BJ (cell line): Measurements from ENCODE around the gene YKT6. TPM values are rescaled to one million over a fixed set of nuclear protein-coding genes. Genes with fewer than 3 reads are reported as not detected.
"Not testable (repeated sequence)": the region's sequence is repeated elsewhere in the genome, so short reads cannot be mapped to it uniquely, and the experiment has no call there.

Experiments used
- CTCF ChIA-PET: fragments of 350-600 bp; formaldehyde crosslinking; extraction: SDS; loops from one replicate; lab custom pipeline; 2021; ENCODE audit warnings: antibody characterized with exemption, inconsistent platforms; lab: Yijun Ruan, JAX
- POLR2A ChIA-PET: fragments of 300-600 bp; sonication (Branson Sonifier 250); formaldehyde crosslinking; extraction: SDS; loops from one replicate; lab custom pipeline; 2021; ENCODE audit warnings: antibody characterized with exemption; lab: Charles Lee
- DNase-seq: peaks from one replicate; pipeline ENCODE4 v3.0.0-alpha.2; 2011; ENCODE audit warnings: low read depth
- H3K27me3 ChIP-seq: 2 replicates; pipeline ENCODE4 v1.6.0; 2011; ENCODE audit warnings: low read length; ENCODE audit not compliant: control insufficient read depth, insufficient read depth
- H3K36me3 ChIP-seq: 2 replicates; pipeline ENCODE4 v1.5.1; 2011; ENCODE audit warnings: low read length; ENCODE audit not compliant: control insufficient read depth, insufficient read depth
- H3K4me3 ChIP-seq: 2 replicates; pipeline ENCODE4 v1.5.1; 2011; ENCODE audit warnings: low read depth, mild to moderate bottlenecking, control low read depth, low read length
- polyA plus RNA-seq: library from polyadenylated mRNA; depleted of rRNA; stranded (reverse); fragments of >200 nt; gene quantifications from 2 replicates; pipeline ENCODE4 v1.2.3, GENCODE V29; 2011
- TF ChIP-seq, protein P1 (sequence below): IDR thresholded peaks from 2 replicates; pipeline ENCODE4 v1.5.1; 2011; ENCODE audit warnings: low read depth, mild to moderate bottlenecking, control low read depth, inconsistent platforms, low read length, moderate library complexity; ENCODE audit not compliant: insufficient read depth

The YKT6 gene
- polyA plus RNA-seq, 1 experiment, result 160 TPM

DNA sequence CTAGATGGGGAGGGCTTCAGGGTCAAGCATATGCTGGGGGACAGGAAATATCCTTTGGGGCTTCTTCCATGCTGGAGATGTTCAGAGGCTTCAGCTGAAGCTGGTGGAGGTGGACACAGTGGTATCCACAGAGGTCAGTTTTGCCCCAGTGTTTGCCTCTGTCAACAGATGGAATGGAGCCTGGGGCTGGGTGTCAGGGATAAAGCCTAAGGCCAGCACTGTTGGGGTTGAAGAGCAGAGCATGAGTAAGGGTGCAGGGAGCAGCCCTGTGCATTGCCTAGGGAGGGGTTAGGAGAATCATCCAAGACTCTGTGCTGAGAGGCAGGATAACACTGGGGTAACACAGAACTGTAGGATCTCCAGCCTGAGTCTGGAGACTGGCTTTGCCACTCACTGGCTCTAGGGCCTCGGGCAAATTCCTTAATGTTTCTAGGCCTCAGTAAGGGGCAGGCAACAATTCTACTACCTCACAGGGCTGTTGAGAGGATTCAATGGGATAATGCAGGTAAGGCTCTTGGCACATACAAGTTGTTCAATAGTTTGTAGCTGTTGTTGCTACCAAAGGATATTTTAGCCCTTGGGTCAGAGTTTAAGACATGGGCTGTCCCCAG, 37.9 kb upstream of the YKT6 start:
- POLR2A ChIA-PET, result interaction anchor here (1.2 kb wide), 2 partner anchors 16 to 74 kb away, joined by 4 read pairs; no protein-coding TSS in a partner anchor
- Histone ChIP-seq H3K4me3 (no peak overlapping the region), H3K27me3 (0 out of 2 replicates have a peak, but pooled peaks cover 1% of the 10 kb centered on the region), H3K36me3 (no peaks in the 10 kb centered on the region)
- CTCF ChIA-PET, result interaction anchor here (1.1 to 2.5 kb wide), 4 partner anchors 15 to 38 kb away, joined by 3 to 11 read pairs (median 6); no protein-coding TSS in a partner anchor
- no peak for DNase-seq
- TF ChIP-seq, protein P1, sequence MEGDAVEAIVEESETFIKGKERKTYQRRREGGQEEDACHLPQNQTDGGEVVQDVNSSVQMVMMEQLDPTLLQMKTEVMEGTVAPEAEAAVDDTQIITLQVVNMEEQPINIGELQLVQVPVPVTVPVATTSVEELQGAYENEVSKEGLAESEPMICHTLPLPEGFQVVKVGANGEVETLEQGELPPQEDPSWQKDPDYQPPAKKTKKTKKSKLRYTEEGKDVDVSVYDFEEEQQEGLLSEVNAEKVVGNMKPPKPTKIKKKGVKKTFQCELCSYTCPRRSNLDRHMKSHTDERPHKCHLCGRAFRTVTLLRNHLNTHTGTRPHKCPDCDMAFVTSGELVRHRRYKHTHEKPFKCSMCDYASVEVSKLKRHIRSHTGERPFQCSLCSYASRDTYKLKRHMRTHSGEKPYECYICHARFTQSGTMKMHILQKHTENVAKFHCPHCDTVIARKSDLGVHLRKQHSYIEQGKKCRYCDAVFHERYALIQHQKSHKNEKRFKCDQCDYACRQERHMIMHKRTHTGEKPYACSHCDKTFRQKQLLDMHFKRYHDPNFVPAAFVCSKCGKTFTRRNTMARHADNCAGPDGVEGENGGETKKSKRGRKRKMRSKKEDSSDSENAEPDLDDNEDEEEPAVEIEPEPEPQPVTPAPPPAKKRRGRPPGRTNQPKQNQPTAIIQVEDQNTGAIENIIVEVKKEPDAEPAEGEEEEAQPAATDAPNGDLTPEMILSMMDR, result no peak

DNA sequence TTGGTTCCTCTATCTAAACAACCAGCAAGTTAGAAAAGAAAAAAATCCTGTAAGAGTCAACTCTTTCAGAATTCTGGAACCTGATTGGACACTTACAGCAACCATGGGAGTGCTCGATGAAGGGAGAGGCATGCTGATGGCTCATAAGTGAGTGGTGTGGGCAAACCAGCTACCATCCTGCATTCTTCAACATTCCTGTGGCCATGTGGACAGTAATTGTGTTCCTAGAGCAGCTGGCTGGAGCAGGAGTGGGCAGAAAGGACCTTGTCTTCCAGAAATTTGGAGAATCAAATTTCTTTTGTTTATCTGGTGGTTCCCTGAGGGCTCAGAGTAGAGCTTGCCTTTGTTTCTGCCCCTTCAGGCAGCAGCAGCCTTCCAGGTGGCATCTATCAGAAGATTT, 37.2 kb upstream of the YKT6 start:
- Histone ChIP-seq H3K27me3 (0 out of 2 replicates have a peak, but pooled peaks cover 1% of the 10 kb centered on the region), H3K4me3 (no peak overlapping the region), H3K36me3 (no peaks in the 10 kb centered on the region)
- peak; percentile 85 for DNase-seq
- TF ChIP-seq, protein P1, result no peak
- CTCF ChIA-PET, result interaction anchor here (1.2 to 2.5 kb wide), 3 partner anchors 16 to 38 kb away, joined by 3 to 11 read pairs (median 7); no protein-coding TSS in a partner anchor
- POLR2A ChIA-PET, result interaction anchor here (1.2 kb wide), 2 partner anchors 17 to 75 kb away, joined by 4 read pairs; no protein-coding TSS in a partner anchor

DNA sequence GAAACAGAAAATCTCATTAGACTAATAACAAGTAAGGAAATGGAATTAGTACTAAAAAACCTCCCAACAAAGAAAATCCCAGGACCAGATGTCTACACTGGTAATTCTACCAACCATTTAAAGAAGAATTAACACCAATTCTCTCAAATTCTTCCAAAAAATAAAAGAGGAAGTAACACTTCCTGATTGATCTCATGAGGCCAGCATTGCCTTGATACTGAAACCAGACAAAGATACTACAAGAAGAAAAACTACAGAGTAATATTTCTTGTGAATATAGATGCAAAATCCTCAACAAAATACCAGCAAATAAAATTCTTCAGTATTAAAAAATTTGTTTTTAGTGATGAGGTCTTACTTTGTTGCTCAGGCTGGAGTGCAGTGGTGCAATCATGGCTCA, 32.9 kb upstream of the YKT6 start:
- peaks cover 4% of the 10 kb centered on the region; the same call in 1 of the 2 replicates for H3K27me3 ChIP-seq
- ChIA-PET CTCF (no interaction called here), POLR2A (no interaction called here)
- H3K4me3 ChIP-seq, result no peak overlapping the region
- TF ChIP-seq, protein P1, result no peak
- H3K36me3 ChIP-seq, result no peaks in the 10 kb centered on the region
- no peak for DNase-seq

DNA sequence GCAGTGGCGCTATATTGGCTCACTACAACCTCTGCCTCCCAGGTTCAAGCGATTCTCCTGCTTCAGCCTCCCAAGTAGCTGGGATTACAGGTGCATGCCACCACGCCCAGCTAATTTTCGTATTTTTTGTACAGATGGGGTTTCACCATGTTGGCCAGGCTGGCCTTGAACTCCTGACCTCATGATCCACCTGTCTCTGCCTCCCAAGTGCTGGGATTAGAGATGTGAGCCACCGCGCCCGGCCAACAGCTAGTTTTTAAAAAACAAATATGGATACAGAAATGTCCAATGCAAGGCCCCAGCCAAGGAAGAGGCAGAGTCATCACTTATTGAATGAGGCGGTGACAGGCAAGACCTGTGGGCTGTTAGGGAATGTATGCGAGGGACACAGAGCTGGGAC, 28.9 kb upstream of the YKT6 start:
- H3K27me3 ChIP-seq, H3K36me3 ChIP-seq, POLR2A ChIA-PET, DNase-seq, H3K4me3 ChIP-seq: not testable (repeated sequence)
- CTCF ChIA-PET, result interaction anchor here (1.0 to 1.4 kb wide), 2 partner anchors 24 to 100 kb away, joined by 3 to 4 read pairs; no protein-coding TSS in a partner anchor

DNA sequence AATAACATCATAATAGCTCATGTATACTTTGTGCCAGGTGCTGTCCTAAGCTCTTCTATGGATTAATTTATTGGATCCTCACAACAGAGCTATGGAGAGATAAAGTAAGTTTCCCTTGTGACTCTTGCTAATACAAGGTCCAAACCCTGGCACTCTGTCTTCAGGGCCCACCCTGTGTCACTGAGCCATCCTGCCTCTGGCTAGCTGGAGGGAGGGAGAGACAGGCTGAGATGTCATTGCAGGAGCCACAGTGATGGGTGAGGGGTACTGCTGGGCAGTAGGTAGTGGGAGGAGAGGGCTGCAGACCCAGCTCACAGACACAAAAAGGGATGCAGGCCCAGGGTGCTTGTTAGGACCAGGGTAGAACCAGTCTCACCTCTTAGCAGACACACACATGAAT, 28.4 kb upstream of the YKT6 start:
- CTCF ChIA-PET, result interaction anchor here (1.0 to 1.4 kb wide), 2 partner anchors 24 to 100 kb away, joined by 3 to 4 read pairs; no protein-coding TSS in a partner anchor
- peaks cover 9% of the 10 kb centered on the region for H3K27me3 ChIP-seq
- TF ChIP-seq, protein P1, result no peak
- H3K36me3 ChIP-seq, result no peaks in the 10 kb centered on the region
- no peak overlapping the region for H3K4me3 ChIP-seq
- no peak for DNase-seq
- POLR2A ChIA-PET, result no interaction called here
